Activated T-helper 1 cell treated with anti-CD3 and anti-CD28 coated beads, Interleukin-2, amount 50 U/mL, for 16 hours (primary cell): ENCODE data around the gene KRT79.
"Not testable (repeated sequence)": the region's sequence is repeated elsewhere in the genome, so short reads cannot be mapped to it uniquely, and the experiment has no call there.

Experiments used
- DNase-seq, 2 donors: peaks; one replicate each; pipeline ENCODE4 v3.0.0-alpha.2; 2020; ENCODE audit warnings: low read depth in 1 of 2, low spot score in 1 of 2

Gene KRT79

DNA sequence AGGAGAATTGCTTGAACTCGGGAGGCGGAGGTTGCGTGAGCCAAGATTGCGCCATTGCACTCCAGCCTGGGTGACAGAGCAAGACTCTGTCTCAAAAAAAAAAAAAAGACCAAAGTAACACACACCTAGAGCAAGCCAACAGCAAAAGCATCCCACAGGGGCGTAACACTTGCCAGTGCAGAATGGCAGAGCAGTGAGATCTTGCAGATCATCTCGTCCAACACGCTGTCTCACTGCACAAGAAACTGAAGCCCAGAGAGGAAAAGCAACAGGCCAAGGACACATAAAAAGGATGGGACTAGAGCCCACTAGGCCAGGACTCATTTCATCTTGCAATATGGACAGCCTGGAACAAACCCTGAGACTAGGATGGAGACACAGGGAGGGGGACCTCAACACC is 27.4 kb upstream of the KRT79 start:
- DNase-seq: no peak

DNA sequence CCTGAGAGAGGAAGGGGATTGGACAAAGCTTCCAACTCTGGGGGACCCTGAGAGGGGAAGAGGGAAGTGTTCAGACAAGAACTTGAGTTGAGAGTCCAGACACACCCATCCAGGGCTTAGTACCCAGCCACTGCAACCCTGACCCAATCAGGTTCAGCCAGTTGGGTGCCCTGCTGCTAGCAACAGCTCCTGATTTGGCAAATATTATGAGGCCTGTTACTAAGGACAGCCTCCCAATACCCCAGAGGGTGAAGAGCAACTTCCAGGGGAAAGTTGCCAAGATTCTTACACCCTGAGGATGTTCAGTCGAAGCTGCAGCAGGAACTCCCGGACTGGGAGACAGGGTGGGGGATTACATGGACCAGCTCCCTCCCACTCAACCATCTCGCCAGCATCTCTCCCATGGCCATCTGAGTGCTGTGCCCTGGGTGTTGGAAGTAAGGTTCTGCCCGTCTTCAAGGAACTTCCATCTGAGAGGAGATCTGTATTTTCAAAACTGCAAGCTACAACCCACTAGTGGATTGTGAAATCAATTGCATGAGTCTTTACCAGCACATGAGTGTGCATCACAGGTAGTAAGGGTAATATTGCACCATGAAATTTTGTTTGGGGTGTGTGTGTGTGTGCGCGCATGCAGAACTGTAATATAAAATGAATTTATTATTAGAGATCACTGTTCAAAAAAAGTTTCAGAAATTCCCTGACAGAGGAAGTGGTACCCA is 26.2 kb upstream of the KRT79 start:
- DNase-seq: no peak

DNA sequence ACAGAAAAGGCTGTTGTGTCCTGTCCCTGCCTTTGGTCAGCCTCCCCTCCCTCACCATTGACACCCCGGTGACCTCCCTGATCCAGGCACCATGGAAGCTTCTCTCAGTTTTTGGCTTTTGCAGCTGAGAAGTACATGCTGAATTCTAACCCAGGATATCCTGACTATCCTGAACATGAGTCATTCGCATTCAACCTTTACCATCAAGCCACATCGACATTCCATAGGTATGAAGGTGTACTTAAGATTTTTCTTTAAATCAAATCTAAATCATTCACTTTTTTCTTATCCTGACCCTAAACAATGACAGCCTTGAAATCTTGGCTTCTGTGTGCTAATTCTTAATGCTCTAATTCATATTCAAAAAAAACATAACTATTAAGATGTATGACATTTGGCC is 23.4 kb upstream of the KRT79 start:
- no peak for DNase-seq

GRCh38 chr12:52856787-52857186 is 22.7 kb upstream of the KRT79 start:
- no peak for DNase-seq

- not testable (repeated sequence) for DNase-seq
Measured at GRCh38 chr12:52856077-52856476, 22.0 kb upstream of the KRT79 start.

GRCh38 chr12:52851787-52852186 is 17.7 kb upstream of the KRT79 start:
- DNase-seq: no peak

- DNase-seq: no peak
Measured at GRCh38 chr12:52850681-52851080, 16.6 kb upstream of the KRT79 start.

DNA sequence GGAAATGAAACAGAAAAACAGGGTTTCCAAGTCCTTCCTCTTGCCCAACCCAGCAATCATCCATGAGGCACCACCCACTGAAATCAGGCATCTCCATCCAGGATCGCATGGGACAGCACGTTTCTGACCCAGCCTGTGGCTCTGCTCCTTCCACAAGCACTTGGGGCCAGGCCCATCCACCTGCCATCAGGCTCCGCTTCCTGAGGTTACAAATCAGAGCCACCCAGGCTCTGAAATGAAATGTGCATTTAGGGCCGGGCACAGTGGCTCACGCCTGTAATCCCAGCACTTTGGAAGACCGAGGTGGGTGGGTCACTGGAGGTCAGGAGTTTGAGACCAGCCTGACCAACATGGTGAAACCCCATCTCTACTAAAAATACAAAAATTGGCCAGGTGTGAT is 15.4 kb upstream of the KRT79 start:
- no peak for DNase-seq

GRCh38 chr12:52848661-52849255 is 14.6 kb upstream of the KRT79 start, which contains the start of gene KRT78:
Gene KRT78, minus strand, starts transcription at chr12:52848994. Its CDS starts 64 bp downstream, at chr12:52848930.
- no peak for DNase-seq

- no peak for DNase-seq
Measured at GRCh38 chr12:52847335-52848102, 13.4 kb upstream of the KRT79 start.

DNA sequence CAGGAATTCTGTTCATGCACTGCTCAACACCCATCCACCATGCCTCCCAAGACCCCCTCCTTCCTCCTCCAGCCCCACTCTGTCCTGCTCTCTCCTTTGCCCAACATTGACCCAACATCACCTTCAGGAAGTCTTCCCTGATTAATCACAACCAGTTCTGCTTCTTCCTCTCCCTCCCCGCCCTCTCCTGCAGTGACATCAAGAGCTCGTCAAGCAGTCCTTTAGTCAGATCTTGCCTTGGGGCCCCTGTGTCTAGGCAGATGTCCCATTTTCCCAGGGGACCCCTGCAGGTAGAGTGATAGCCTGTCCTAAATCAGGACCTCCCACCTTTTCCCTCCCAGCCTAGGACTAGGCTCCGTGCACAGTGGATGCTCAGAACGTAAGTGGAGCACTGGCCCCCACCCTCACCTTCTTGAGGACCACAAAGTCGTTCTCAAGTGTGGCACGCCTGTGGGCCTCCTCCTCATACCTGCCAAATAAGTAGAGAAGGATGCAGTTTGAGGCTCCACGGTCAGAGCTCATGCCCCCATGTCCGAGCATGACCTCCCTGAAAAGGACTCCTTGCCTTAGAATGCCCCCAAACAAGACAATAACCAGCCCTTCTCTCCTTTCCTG is 12.4 kb upstream of the KRT79 start:
- DNase-seq: no peak

DNA sequence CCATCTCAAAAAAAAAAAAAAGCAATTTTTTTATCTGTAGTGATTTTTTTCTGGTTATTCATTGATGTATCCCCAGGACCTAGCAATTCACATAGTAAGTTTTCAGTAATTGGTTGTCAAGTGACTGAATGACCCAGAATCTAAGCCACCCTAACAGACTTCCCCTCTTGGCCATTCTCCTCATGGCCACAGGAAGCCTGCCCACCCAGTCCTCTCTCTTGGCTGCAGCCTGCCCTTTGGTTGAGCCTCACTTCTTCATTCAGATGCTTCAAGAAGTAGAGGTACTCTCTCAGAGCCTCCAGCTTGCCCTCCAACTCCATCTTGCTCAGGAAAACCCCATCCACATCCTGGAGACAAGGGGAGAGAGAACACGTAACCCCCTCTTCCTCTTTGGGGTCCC is 11.8 kb upstream of the KRT79 start:
- no peak for DNase-seq

DNA sequence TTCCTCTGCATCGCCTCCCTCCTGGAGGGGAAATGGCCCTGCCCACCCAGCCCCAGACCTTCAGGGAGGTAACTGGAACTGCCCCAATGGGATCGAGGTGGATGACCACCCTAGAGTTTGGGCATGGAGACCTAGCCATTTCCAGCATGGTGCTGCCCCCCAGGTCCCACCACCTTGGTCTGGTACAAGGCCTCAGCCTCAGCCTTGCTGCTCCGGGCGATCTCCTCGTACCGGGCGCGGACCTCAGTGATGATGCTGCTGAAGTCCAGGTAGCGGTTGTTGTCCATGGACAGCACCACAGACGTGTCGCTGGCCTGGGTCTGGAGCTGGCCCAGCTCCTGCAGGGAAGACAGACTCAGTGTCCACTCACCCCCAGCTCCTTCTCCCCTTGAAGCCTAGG is 10.3 kb upstream of the KRT79 start:
- DNase-seq: no peak

DNA sequence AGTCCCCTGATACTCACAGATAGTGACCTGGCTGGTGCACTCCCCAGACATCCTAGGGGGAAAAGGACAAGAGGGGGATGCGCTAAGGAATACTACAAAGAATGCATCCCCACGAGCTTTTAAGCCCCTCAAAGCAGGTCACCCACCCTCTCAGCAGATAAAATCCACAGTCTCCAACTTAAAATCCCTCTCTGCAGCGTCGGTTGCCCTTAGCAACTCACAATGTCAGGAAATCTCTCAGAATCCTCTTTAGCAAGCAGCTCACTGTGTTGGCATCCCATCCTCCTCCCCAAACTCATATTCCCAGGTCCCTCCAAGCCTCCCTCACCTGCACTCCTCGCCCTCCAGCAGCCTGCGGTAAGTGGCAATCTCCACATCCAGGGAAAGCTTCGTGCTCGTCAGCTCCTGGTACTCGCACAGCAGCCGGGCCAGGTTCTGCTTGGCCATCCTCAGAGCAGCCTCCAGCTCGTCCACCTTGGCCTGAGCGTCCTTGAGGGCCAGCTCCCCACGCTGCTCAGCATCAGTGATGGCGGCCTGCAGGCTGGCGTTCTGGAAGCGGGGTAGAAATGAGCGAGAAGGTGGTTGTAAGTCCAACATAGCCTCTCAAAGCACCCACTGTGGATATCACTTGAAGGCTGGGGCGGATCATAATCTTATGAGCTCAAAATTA is 5.5 kb upstream of the KRT79 start:
- DNase-seq: no peak

DNA sequence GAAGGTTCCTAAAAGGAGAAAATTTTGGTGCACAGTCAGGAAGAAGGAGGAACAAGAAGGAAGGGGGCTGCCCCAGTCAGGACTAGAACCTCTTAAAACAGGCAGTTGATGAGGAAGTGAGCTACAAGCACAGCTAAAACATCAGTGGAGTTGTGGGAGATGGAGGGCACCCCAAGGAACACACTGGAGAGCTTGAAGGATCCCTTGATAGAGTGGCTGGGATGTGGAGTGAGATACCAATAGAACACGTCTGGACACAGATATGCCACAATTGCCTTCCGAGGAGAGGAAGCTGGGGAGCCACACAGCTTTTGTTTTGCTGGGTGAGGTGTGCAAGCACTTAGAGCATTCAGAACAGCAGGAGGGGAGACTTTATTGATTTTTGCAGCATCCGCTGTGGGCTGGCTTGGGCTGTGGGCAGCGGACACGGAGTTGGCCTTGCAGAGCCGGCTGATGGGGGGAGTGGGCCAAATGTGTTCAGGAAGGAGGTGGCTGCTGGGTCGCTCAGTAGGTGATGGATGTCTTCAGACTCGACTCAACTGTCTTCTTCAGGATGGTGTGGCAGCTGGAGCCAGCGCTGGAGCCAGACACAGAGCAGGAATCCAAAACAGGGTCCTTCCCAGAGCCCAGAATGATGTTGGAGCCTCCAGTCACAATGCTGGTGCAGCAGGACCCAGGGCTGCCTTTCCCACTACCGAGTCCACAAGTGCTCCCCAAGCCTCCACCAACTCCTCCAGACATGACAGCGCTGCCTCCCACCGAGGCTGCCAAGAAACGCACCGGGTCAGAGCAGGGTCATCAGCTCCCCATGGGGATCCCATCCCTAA is 4.7 kb upstream of the KRT79 start:
- DNase-seq: no peak

DNA sequence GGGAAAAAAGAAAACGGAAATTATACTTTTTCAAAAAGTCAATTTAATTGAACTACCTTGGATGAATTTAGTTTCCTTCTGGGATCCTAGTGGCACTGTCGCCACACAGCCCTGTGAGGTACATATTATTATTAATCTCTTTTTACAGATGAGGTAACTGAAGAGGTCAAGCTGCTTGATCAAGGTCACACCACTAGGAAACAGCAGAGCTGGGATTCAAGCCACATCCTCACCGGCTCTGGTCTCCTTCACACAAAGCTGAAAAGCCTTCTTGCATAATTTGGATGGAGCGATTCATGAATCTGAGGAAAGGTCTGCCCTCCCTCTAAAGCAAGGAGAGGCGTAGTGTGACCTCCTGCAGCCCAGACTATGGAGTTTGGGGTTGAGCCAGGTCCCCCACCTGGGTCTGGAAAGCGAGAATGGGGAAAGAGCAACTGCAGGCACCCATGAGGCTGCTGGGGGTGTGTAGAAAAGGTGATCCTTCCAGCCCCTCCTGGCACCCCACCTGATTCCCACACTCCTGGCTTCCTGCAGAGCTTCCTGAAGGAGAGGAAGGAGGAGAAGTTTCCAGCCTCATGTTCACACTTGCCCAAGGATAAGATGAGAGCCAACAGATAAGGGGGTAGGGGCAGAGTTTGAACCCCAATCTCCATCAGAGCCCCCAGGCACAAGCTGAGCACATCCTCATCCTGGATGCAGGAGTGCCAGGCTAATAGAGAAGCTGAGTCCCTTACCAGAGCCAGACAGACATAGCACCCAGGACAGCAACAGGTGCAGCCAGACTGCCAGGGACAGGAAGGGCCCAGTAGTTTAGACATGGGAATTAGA is 3.9 kb upstream of the KRT79 start:
- DNase-seq: no peak

- DNase-seq: no peak
Measured at GRCh38 chr12:52837413-52837741, 3.3 kb upstream of the KRT79 start.

DNA sequence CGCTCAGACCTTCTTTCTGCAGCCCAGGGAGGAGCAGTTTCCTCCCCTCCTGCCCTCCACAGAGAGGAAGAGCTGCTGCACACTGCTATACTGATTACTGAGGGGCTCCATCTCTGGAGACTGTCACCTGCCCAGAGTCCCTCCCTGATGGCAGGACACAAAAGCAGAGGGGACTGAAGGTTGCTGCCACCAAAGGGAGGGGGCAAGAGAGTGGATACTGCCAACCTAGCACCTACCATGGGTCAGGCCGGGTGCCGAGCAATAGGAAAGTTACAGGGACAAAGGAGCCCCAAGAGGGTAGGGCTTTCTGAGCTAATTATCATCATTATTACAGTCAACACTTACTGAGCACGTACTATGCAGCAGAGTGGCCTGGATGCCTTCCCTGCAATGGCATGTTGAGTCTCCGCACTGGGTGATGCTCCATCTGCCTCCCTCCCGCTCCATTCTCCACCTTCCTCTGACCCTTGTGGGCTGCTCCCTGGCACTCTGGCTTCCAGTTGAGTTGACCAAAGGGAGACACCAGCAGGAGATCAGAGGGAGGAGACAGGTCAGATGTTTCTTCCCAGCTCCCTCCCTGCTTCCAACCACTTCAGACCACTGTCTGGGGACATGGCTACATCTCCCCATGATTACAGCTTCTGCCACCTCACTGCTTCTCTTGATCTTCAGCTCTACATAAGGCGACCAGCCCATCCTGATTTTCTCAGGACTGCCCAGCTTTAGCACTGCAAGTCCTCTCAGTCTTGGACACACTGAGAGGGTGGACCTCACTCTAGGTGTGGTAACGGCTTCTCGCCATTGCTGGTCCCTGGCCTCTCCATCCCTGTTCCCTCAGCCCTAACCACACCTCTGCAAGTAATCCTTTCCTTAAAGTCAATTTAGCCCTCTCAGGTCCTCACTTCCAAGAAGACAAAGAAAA is 2.6 kb upstream of the KRT79 start:
- DNase-seq: no peak

GRCh38 chr12:52836042-52836466 is 1.9 kb upstream of the KRT79 start:
- peak in 1 of 2 donors; percentile 9 for DNase-seq
